ENCODE measurements around the gene POTEB3. TPM values are rescaled to one million over a fixed set of nuclear protein-coding genes. Genes with fewer than 3 reads are reported as not detected.
"Not testable (repeated sequence)": the region's sequence is repeated elsewhere in the genome, so short reads cannot be mapped to it uniquely, and the experiment has no call there.

POTEB3 gene
- total and polyA plus RNA-seq, 2 donors: 0.02 TPM; not detected in 1

DNA sequence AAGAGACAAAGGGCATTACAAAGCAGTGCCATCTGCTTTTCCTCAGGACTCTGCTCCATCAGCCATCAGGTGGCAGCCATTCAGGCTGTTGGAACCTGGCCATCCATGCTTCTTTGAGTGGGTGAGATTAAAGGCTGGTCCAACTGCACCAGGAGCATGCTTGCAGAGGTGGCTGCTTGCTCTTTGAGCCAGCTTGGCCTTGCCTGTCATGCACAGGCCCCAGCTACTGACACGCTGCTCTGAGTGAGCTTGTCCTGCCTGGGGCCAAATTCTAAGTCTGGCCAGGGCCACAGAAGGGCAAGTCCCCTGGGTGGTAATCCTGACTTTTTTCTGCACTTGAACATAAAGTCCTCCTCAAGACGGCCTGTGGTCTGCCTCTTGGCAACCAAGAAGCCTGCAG, 43.1 kb downstream of the POTEB3 start:
- H3K4me1 ChIP-seq (ENCODE audit: control insufficient read depth in 2 of 2, insufficient read depth in 2 of 2, low read length in 2 of 2); DNase-seq (ENCODE audit: low read depth in 6 of 9, low spot score in 9 of 9); H3K4me3 ChIP-seq (ENCODE audit: low read length in 2 of 2); H3K9me3 ChIP-seq (ENCODE audit: control insufficient read depth in 2 of 2, insufficient read depth in 1 of 2, low read length in 1 of 2); H3K27me3 ChIP-seq (ENCODE audit: control insufficient read depth in 2 of 2, insufficient read depth in 1 of 2, low read length in 1 of 2); H3K27ac ChIP-seq (ENCODE audit: low read depth in 1 of 2, low read length in 1 of 2); H3K36me3 ChIP-seq (ENCODE audit: control insufficient read depth in 2 of 2, insufficient read depth in 2 of 2, low read length in 1 of 2): not testable (repeated sequence)
- 78% methylated on average over 1 of the region's 2 CpGs for WGBS

DNA sequence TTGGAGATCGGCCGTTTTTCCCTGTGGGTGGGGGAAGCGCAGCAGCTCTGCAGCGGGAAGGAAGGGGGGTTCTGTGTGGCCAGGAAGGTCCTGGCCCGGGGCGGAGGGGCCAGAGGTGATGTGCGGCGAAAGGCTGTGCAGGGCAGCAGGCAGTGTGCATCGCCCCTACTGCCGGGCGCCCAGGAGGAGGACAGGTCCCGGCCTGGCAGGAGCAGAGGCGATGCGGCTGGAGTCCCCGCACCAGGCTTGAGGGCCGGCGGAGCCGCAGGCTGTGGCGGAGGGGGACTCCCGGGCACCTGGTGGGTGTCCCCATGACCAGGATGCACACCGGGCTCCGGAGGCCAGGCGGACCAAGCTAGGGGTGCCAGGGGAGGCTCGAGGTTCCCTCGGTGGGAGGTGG, 54.3 kb downstream of the POTEB3 start:
- H3K9me3 ChIP-seq (ENCODE audit: control insufficient read depth in 2 of 2, insufficient read depth in 1 of 2, low read length in 1 of 2); H3K36me3 ChIP-seq (ENCODE audit: control insufficient read depth in 2 of 2, insufficient read depth in 2 of 2, low read length in 1 of 2); H3K4me3 ChIP-seq (ENCODE audit: low read length in 2 of 2); H3K27ac ChIP-seq (ENCODE audit: low read depth in 1 of 2, low read length in 1 of 2); DNase-seq (ENCODE audit: low read depth in 6 of 9, low spot score in 9 of 9); H3K4me1 ChIP-seq (ENCODE audit: control insufficient read depth in 2 of 2, insufficient read depth in 2 of 2, low read length in 2 of 2); H3K27me3 ChIP-seq (ENCODE audit: control insufficient read depth in 2 of 2, insufficient read depth in 1 of 2, low read length in 1 of 2): not testable (repeated sequence)
- WGBS: 97% methylated on average over 14 of the region's 25 CpGs

DNA sequence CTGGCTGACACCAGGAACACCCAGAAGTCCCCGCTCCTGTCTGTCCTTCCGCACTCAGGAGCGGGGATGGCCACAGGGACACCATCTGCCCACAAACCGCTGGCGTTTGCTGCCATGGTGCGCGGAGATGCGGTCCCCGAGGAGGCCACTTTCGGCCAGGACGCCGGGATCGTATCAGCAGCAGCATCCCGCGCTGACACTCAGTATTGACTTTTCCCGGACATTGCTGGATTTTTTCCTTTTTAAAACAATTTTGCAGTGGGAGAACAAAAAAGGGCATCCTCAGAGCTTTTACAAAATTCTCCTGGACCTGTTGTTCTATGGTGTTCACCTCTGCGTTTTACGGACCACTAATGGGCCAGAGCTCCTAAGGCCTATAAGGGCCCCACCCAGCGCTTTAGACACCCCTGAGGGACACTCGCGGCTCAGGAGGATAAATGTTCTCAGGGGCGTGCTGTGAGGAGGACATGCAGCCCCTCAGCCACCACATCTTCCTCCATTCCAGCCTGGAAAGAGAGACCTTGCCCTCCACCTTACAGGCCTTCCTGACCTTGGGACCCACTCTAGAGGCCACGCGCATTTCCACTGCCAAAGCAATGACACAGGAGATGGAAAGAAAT, 56.3 kb downstream of the POTEB3 start:
- not testable (repeated sequence) for H3K9me3 ChIP-seq (ENCODE audit: control insufficient read depth in 2 of 2, insufficient read depth in 1 of 2, low read length in 1 of 2); H3K36me3 ChIP-seq (ENCODE audit: control insufficient read depth in 2 of 2, insufficient read depth in 2 of 2, low read length in 1 of 2); H3K4me3 ChIP-seq (ENCODE audit: low read length in 2 of 2); DNase-seq (ENCODE audit: low read depth in 6 of 9, low spot score in 9 of 9); H3K4me1 ChIP-seq (ENCODE audit: control insufficient read depth in 2 of 2, insufficient read depth in 2 of 2, low read length in 2 of 2); H3K27me3 ChIP-seq (ENCODE audit: control insufficient read depth in 2 of 2, insufficient read depth in 1 of 2, low read length in 1 of 2); H3K27ac ChIP-seq (ENCODE audit: low read depth in 1 of 2, low read length in 1 of 2)
- WGBS: 81% methylated on average over 4 of the region's 24 CpGs

- DNase-seq (ENCODE audit: low read depth in 6 of 9, low spot score in 9 of 9): not testable (repeated sequence)
These were observed 66.6 kb downstream of the POTEB3 start for GRCh38 chr15:21373682-21374081.

GRCh38 chr15:21369177-21369576, 71.1 kb downstream of the POTEB3 start:
- not testable (repeated sequence) for H3K4me1 ChIP-seq (ENCODE audit: control insufficient read depth in 2 of 2, insufficient read depth in 2 of 2, low read length in 2 of 2); H3K9me3 ChIP-seq (ENCODE audit: control insufficient read depth in 2 of 2, insufficient read depth in 1 of 2, low read length in 1 of 2); H3K36me3 ChIP-seq (ENCODE audit: control insufficient read depth in 2 of 2, insufficient read depth in 2 of 2, low read length in 1 of 2); H3K27me3 ChIP-seq (ENCODE audit: control insufficient read depth in 2 of 2, insufficient read depth in 1 of 2, low read length in 1 of 2); DNase-seq (ENCODE audit: low read depth in 6 of 9, low spot score in 9 of 9); H3K27ac ChIP-seq (ENCODE audit: low read depth in 1 of 2, low read length in 1 of 2); H3K4me3 ChIP-seq (ENCODE audit: low read length in 2 of 2)
- 99% methylated on average over 11 of the region's 26 CpGs for WGBS

More at GRCh38 chr15:21373682-21374081, 66.6 kb downstream of the POTEB3 start:
- H3K4me1 ChIP-seq (ENCODE audit: control insufficient read depth in 2 of 2, insufficient read depth in 2 of 2, low read length in 2 of 2); H3K36me3 ChIP-seq (ENCODE audit: control insufficient read depth in 2 of 2, insufficient read depth in 2 of 2, low read length in 1 of 2); H3K27me3 ChIP-seq (ENCODE audit: control insufficient read depth in 2 of 2, insufficient read depth in 1 of 2, low read length in 1 of 2); H3K9me3 ChIP-seq (ENCODE audit: control insufficient read depth in 2 of 2, insufficient read depth in 1 of 2, low read length in 1 of 2); H3K27ac ChIP-seq (ENCODE audit: low read depth in 1 of 2, low read length in 1 of 2); H3K4me3 ChIP-seq (ENCODE audit: low read length in 2 of 2): not testable (repeated sequence)
- 81% methylated on average over 11 of the region's 18 CpGs for WGBS

DNA sequence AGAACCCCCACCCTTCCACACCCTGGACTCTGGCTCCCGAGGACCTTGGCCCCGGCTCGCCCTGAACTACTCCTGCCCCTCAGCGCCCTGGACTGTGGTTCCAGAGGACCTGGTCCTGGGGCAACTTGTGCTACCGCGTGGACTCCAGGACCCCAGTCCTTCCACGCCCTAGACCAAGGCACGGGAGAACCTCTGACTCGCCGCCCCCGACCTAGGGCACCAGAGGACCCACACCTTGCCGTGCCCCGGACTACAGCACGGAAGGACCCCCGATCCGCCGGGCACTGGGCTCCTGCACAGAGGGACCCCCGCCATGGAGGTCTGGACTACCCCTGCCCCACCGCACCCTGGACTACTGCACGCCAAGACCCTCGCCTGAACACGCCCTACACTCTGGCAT, 71.7 kb downstream of the POTEB3 start:
- DNase-seq (ENCODE audit: low read depth in 6 of 9, low spot score in 9 of 9): not testable (repeated sequence)

More for the DNA sequence above, 71.7 kb downstream of the POTEB3 start:
- H3K27ac ChIP-seq (ENCODE audit: low read depth in 1 of 2, low read length in 1 of 2); H3K9me3 ChIP-seq (ENCODE audit: control insufficient read depth in 2 of 2, insufficient read depth in 1 of 2, low read length in 1 of 2); H3K4me1 ChIP-seq (ENCODE audit: control insufficient read depth in 2 of 2, insufficient read depth in 2 of 2, low read length in 2 of 2); H3K27me3 ChIP-seq (ENCODE audit: control insufficient read depth in 2 of 2, insufficient read depth in 1 of 2, low read length in 1 of 2); H3K36me3 ChIP-seq (ENCODE audit: control insufficient read depth in 2 of 2, insufficient read depth in 2 of 2, low read length in 1 of 2); H3K4me3 ChIP-seq (ENCODE audit: low read length in 2 of 2): not testable (repeated sequence)
- WGBS: 98% methylated on average over 7 of the region's 22 CpGs
